Forelimb muscle (tissue), 1 donor: ENCODE measurements around the gene SMIM27. TPM values are rescaled to one million over a fixed set of nuclear protein-coding genes. Genes with fewer than 3 reads are reported as not detected.

Source experiments
- DNase-seq: peaks from one replicate; pipeline ENCODE4 v3.0.0-alpha.2; 2013; ENCODE audit warnings: low read depth
- polyA plus RNA-seq: library from polyadenylated mRNA; unstranded; fragments of 120-200 nt; gene quantifications from one replicate; pipeline ENCODE4 v1.2.1, GENCODE V29; 2013; ENCODE audit not compliant: insufficient read length

Gene SMIM27
- polyA plus RNA-seq, 1 donor, result 10.5 TPM

- no peak for DNase-seq
These were observed 2.5 kb downstream of the SMIM27 start for GRCh38 chr9:32554591-32554990.

- no peak for DNase-seq
These were observed 6.3 kb downstream of the SMIM27 start for GRCh38 chr9:32558408-32558934.

- no peak for DNase-seq
These were observed 13.8 kb downstream of the SMIM27 start for GRCh38 chr9:32565967-32566366.

- no peak for DNase-seq
These were observed 14.6 kb downstream of the SMIM27 start for GRCh38 chr9:32566770-32567169.

- DNase-seq, result no peak
These were observed 18.1 kb downstream of the SMIM27 start for GRCh38 chr9:32570262-32570661.

GRCh38 chr9:32571969-32572899 is 20.1 kb downstream of the SMIM27 start:
- DNase-seq, result no peak

GRCh38 chr9:32572900-32573523 is 20.9 kb downstream of the SMIM27 start, which contains the start of gene NDUFB6:
Gene NDUFB6 (minus strand): TSS chr9:32573159. CDS start chr9:32573060, 99 bp downstream.
- DNase-seq, result peak; percentile 86

GRCh38 chr9:32573821-32574220 is 21.7 kb downstream of the SMIM27 start:
- no peak for DNase-seq

- DNase-seq, result no peak
These were observed 22.7 kb downstream of the SMIM27 start for GRCh38 chr9:32574858-32575257.

- DNase-seq, result no peak
These were observed 25.2 kb downstream of the SMIM27 start for GRCh38 chr9:32577316-32577715.

- no peak for DNase-seq
These were observed 26.8 kb downstream of the SMIM27 start for GRCh38 chr9:32578976-32579375.

GRCh38 chr9:32579706-32580331 is 27.7 kb downstream of the SMIM27 start:
- no peak for DNase-seq

GRCh38 chr9:32580631-32581300 is 28.6 kb downstream of the SMIM27 start:
- no peak for DNase-seq

- no peak for DNase-seq
These were observed 29.5 kb downstream of the SMIM27 start for GRCh38 chr9:32581512-32582143.

GRCh38 chr9:32584784-32585183 is 32.7 kb downstream of the SMIM27 start:
- DNase-seq, result no peak

- DNase-seq, result no peak
These were observed 35.8 kb downstream of the SMIM27 start for GRCh38 chr9:32587901-32588300.

- no peak for DNase-seq
These were observed 37.1 kb downstream of the SMIM27 start for GRCh38 chr9:32589083-32589723.

- DNase-seq, result no peak
These were observed 38.3 kb downstream of the SMIM27 start for GRCh38 chr9:32590476-32590875.

- DNase-seq, result no peak
These were observed 38.8 kb downstream of the SMIM27 start for GRCh38 chr9:32590898-32591297.

GRCh38 chr9:32596096-32596865 is 44.2 kb downstream of the SMIM27 start:
- no peak for DNase-seq
